ENCODE data around the gene TMBIM4. TPM values are rescaled to one million over a fixed set of nuclear protein-coding genes. Genes with fewer than 3 reads are reported as not detected.

Gene TMBIM4
- total and polyA plus RNA-seq, 3 donors from 2014 or later, result 175 to 462 (median 205) TPM

DNA sequence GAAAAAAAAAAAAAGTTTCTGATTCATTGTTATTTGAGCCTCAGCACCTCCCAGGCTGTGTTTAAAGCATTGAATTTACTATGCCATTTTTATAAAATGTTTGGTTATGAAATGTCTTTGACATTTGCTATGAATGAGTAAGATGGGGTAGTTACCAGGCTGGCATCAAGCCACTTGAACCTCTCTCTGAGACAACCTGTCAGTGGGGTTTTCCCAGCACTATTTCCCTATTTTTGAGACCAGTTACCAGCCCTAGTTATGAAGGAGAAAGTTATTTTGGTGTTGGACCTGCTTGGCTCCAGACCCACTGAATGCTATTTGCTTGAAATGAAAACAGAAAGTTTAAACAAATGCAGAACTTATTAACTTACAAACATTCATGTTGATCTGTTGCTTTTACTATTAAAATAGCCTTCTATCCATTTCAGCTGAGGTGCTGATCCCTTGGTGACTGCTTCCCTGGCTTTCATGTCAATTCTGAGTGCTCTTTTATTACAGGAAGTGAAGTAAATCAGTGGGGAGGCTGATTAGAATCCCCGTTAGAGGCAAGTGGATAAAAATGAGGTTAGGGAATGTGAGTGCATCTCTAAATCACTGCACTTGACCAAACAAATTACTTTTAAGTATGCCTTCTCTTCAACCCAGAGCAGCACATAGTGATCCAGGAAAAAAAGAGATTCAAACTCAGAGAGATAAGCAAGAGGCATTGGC is 77.1 kb downstream of the TMBIM4 start:
- no peak for DNase-seq
- Histone ChIP-seq H3K36me3 (ENCODE audit: low read depth, missing control alignments) (no peaks in the 10 kb centered on the region), H3K9me3 (no peaks in the 10 kb centered on the region), H3K27ac (no peak overlapping the region), H3K4me1 (no peaks in the 10 kb centered on the region), H3K27me3 (no peaks in the 10 kb centered on the region), H3K4me3 (no peak overlapping the region)
- TF ChIP-seq, protein P1, sequence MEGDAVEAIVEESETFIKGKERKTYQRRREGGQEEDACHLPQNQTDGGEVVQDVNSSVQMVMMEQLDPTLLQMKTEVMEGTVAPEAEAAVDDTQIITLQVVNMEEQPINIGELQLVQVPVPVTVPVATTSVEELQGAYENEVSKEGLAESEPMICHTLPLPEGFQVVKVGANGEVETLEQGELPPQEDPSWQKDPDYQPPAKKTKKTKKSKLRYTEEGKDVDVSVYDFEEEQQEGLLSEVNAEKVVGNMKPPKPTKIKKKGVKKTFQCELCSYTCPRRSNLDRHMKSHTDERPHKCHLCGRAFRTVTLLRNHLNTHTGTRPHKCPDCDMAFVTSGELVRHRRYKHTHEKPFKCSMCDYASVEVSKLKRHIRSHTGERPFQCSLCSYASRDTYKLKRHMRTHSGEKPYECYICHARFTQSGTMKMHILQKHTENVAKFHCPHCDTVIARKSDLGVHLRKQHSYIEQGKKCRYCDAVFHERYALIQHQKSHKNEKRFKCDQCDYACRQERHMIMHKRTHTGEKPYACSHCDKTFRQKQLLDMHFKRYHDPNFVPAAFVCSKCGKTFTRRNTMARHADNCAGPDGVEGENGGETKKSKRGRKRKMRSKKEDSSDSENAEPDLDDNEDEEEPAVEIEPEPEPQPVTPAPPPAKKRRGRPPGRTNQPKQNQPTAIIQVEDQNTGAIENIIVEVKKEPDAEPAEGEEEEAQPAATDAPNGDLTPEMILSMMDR (IDR thresholded peaks at IDR 0.05), result no peak
- TF ChIP-seq POLR2A (IDR thresholded peaks at IDR 0.05), result no peak
- intact Hi-C loops (cut with DNase I; ENCODE audit: low total_unique reads), result no loop called here
- 12 to 16% methylated on average over 1 of the region's 1 CpG for WGBS, 2 donors

DNA sequence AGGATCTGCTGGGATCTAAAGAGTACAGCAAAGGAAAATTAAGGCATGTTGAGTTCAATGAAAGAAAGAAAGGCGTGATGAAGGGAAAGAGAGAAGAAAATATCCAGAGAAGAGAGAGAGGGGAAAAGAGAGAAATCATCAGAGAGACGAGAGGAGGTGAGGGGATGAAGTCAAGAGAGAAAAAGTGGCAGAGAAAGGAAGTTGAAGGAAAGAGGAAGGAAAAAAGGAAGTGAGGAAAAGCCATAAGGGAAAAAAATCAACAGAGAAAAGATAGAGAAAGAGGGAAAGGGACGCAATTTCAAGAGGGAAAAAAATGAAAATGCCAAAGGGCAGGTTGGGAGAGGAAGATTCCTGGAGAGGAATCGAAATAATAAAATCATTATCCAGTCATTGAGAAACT is 79.6 kb downstream of the TMBIM4 start:
- no peaks in the 10 kb centered on the region for H3K27me3 ChIP-seq
- no peaks in the 10 kb centered on the region for H3K4me1 ChIP-seq
- H3K4me3 ChIP-seq, result no peak overlapping the region
- intact Hi-C loops (cut with DNase I; ENCODE audit: low total_unique reads), result no loop called here
- no peak for DNase-seq
- TF ChIP-seq, protein P1 (IDR thresholded peaks at IDR 0.05), result no peak
- no peak for TF ChIP-seq POLR2A (IDR thresholded peaks at IDR 0.05)
- H3K9me3 ChIP-seq, result no peaks in the 10 kb centered on the region
- H3K27ac ChIP-seq, result no peak overlapping the region
- H3K36me3 ChIP-seq (ENCODE audit: low read depth, missing control alignments), result no peaks in the 10 kb centered on the region
- 78% methylated on average over 4 of the region's 4 CpGs for WGBS, 2 donors

DNA sequence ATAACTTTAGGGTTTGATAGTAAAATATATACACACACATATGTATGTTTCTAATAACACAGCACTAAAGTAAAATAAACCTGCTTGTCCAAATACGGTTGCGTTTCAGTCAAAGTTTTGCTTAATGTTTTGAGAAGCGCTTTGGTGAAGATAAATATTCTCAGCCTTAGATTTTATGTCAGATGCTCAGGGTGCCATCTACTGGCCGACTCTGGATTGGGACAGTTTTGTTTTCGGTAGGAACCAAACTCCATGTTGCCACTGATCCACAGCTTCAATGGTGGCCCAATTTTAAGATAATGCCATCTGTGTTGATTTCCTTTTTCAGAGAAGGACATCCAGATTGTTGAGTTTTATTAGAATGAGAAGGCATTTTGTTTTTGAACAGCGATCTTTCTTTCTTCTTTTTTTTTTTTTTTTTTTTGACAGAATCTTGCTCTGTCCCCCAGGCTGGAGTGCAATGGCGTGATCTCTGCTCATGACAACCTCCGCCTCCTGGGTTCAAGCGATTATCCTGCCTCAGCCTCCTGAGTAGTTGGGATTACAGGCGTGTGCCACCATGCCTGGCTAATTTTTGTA is 82.3 kb downstream of the TMBIM4 start:
- WGBS, 2 donors, result 49 to 53% methylated on average over 10 of the region's 10 CpGs
- H3K9me3 ChIP-seq, result no peaks in the 10 kb centered on the region
- intact Hi-C loops (cut with DNase I; ENCODE audit: low total_unique reads), result no loop called here
- TF ChIP-seq POLR2A (IDR thresholded peaks at IDR 0.05), result no peak
- TF ChIP-seq, protein P1 (IDR thresholded peaks at IDR 0.05), result peak; percentile 34 to 67 (median 58)
- no peak overlapping the region for H3K4me3 ChIP-seq
- no peaks in the 10 kb centered on the region for H3K4me1 ChIP-seq
- H3K27me3 ChIP-seq, result no peaks in the 10 kb centered on the region
- peak; percentile 84 for DNase-seq
- no peaks in the 10 kb centered on the region for H3K36me3 ChIP-seq (ENCODE audit: low read depth, missing control alignments)
- no peak overlapping the region for H3K27ac ChIP-seq

DNA sequence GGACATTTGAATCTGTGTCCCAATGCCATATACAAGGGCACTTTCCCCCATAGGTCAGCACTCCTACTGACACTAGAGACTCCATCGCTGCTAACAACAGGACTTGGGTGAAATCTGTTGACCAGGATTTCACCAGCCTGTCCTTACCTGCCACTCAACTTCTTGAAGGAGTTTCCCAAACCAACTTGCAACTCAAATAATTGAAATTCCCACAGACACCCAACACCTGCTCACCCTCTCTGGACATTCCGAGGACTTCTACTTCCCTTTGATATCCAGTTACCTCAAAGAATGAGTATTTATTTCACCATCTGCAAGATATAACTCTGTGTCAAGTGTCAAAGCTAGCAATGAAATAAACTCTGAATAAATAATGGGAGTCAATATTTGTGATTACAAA is 83.8 kb downstream of the TMBIM4 start:
- Histone ChIP-seq H3K27me3 (no peaks in the 10 kb centered on the region), H3K4me1 (no peaks in the 10 kb centered on the region), H3K9me3 (no peaks in the 10 kb centered on the region), H3K4me3 (no peak overlapping the region), H3K27ac (no peak overlapping the region), H3K36me3 (ENCODE audit: low read depth, missing control alignments) (no peaks in the 10 kb centered on the region)
- DNase-seq, result no peak
- intact Hi-C loops (cut with DNase I; ENCODE audit: low total_unique reads), result no loop called here
- 90 to 92% methylated on average over 2 of the region's 2 CpGs for WGBS, 2 donors
- TF ChIP-seq, protein P1 (IDR thresholded peaks at IDR 0.05), result no peak
- no peak for TF ChIP-seq POLR2A (IDR thresholded peaks at IDR 0.05)

Other genes starting within 250 kb of the TMBIM4 start
- 10 to 100 TPM; 12.9 to 17.3 TPM for gene LLPH, start 39.2 kb downstream of the TMBIM4 start, total RNA-seq
- gene LLPH, start 39.2 kb downstream of the TMBIM4 start, polyA plus RNA-seq (ENCODE audit: insufficient read depth, low read depth, low replicate concordance), result 36.5 TPM
- gene IRAK3, start 19.2 kb upstream of the TMBIM4 start, total RNA-seq, result 1 to 10 TPM; 6.1 to 7.0 TPM
- 3.1 TPM for gene IRAK3, start 19.2 kb upstream of the TMBIM4 start, polyA plus RNA-seq (ENCODE audit: insufficient read depth, low read depth, low replicate concordance)
- gene HELB, start 132.5 kb upstream of the TMBIM4 start, total RNA-seq, result 1 to 10 TPM; 5.9 to 6.3 TPM
- 1.0 TPM for gene HELB, start 132.5 kb upstream of the TMBIM4 start, polyA plus RNA-seq (ENCODE audit: insufficient read depth, low read depth, low replicate concordance)

Measured in testis (tissue), 3 donors.